A673 (cell line): ENCODE data around the gene RABGAP1L.

Experiments
- EZH2 ChIP-seq: fragments of 200-600 bp; sonication (generic); IDR thresholded peaks from 2 replicates; pipeline ENCODE4 v1.6.1; 2017; ENCODE audit warnings: borderline replicate concordance, low read depth, mild to moderate bottlenecking, mixed read lengths, antibody characterized with exemption, low read length; ENCODE audit not compliant: poor library complexity, severe bottlenecking
- TF ChIP-seq, protein P1 (sequence below): fragments of 300-800, 200-600 bp; sonication (generic); conservative IDR thresholded peaks from 2 replicates; pipeline ENCODE4 v1.5.1; 2017; ENCODE audit warnings: low read depth, mild to moderate bottlenecking, antibody characterized with exemption, low read length, moderate library complexity, mixed read lengths

DNA sequence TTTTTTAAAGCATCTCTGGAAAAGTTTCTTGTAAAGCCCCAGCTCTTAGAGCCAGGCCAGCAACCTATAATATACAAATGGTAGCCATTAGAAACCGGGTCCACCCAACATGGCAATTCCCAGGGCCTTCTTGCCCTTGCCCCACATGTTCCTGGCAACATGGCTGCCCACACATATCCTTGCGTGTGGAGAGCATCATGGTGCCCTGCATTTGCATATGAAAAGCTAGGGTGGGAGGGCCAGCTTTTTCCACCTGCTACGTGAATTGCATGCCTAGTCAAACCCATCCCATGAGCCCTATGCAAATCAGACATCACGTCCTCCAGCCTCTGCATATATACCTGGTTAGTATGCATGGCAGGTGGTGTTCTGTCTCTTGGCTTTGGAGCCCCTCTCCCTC lies 88.2 kb downstream of the RABGAP1L start:
- TF ChIP-seq, protein P1, sequence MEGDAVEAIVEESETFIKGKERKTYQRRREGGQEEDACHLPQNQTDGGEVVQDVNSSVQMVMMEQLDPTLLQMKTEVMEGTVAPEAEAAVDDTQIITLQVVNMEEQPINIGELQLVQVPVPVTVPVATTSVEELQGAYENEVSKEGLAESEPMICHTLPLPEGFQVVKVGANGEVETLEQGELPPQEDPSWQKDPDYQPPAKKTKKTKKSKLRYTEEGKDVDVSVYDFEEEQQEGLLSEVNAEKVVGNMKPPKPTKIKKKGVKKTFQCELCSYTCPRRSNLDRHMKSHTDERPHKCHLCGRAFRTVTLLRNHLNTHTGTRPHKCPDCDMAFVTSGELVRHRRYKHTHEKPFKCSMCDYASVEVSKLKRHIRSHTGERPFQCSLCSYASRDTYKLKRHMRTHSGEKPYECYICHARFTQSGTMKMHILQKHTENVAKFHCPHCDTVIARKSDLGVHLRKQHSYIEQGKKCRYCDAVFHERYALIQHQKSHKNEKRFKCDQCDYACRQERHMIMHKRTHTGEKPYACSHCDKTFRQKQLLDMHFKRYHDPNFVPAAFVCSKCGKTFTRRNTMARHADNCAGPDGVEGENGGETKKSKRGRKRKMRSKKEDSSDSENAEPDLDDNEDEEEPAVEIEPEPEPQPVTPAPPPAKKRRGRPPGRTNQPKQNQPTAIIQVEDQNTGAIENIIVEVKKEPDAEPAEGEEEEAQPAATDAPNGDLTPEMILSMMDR: no peak
- TF ChIP-seq EZH2: no peak
